K562 (cell line): Measurements from ENCODE around the gene DAZAP1. TPM values are rescaled to one million over a fixed set of nuclear protein-coding genes. Genes with fewer than 3 reads are reported as not detected.

Experiments used
- ATAC-seq: fragments of 200-7000 bp; cut with Tn5 transposase; 3 replicates; pipeline ENCODE4 v1.9.1; 2020; ENCODE audit warnings: moderate library complexity
- BruUV-seq: library from RNA; stranded (reverse); fragments of 400-500 nt; replicated peaks from 2 replicates; lab custom pipeline; 2021; lab: Mats Ljungman, UMichigan
- CTCF ChIA-PET: fragments of 300-600 bp; formaldehyde crosslinking; extraction: SDS; loops from one replicate; lab custom pipeline; 2021; ENCODE audit warnings: low intra/inter-chr PET ratio; lab: Yijun Ruan, JAX
- POLR2A ChIA-PET: fragments of 300-600, 350-650 bp; sonication (Branson Sonifier 250); formaldehyde crosslinking; extraction: SDS; loops from one replicate; lab custom pipeline; 2021; ENCODE audit warnings: antibody characterized with exemption, inconsistent platforms; lab: Yijun Ruan, JAX
- DNase-seq, 4 experiments: peaks; one replicate each; pipeline versions ENCODE4 v3.0.0 to v3.0.0-alpha.2; 2011 to 2018; ENCODE audit warnings: low spot score in 3 of 4, mixed read lengths in 3 of 4; ENCODE audit errors: extremely low read depth in 1 of 4
- FAIRE-seq: peaks from 2 replicates; lab custom pipeline; 2011; peaks lifted over from hg19 to GRCh38; lab: Jason Lieb, UNC
- H2AFZ ChIP-seq: 2 replicates; pipeline ENCODE4 v1.6.0; 2011; ENCODE audit warnings: low read depth, low read length, control low read depth, inconsistent platforms
- H3K27ac ChIP-seq: fragments of 200-600 bp; 3 replicates; pipeline ENCODE4 v1.8.0; 2011; ENCODE audit warnings: low read depth, mild to moderate bottlenecking, control low read depth, inconsistent platforms, low read length, moderate library complexity, mixed read lengths; ENCODE audit errors: extremely low read depth
- H3K27me3 ChIP-seq, 2 experiments: fragments of 300-600 bp in 1 of 2; 2 replicates in 1 of 2; 3 replicates in 1 of 2; pipeline versions ENCODE4 v1.6.0 to v1.8.0; 2011; ENCODE audit warnings: inconsistent platforms in 2 of 2, low read length in 2 of 2, mild to moderate bottlenecking in 1 of 2, mixed read lengths in 1 of 2, moderate library complexity in 1 of 2; ENCODE audit not compliant: control insufficient read depth in 2 of 2, insufficient read depth in 2 of 2
- H3K36me3 ChIP-seq: fragments of 300-600 bp; 3 replicates; pipeline ENCODE4 v1.8.0; 2011; ENCODE audit warnings: mild to moderate bottlenecking, low read length, inconsistent platforms; ENCODE audit not compliant: control insufficient read depth, insufficient read depth
- H3K4me1 ChIP-seq, 2 experiments: fragments of 200-600 bp in 1 of 2; replicated peaks in 1 of 2; 2 replicates in 1 of 2; 3 replicates in 1 of 2; pipeline versions ENCODE4 v1.5.1 to v1.8.0; 2011; ENCODE audit warnings: inconsistent platforms in 2 of 2, low read length in 2 of 2, mild to moderate bottlenecking in 1 of 2, mixed read lengths in 1 of 2, moderate library complexity in 1 of 2; ENCODE audit not compliant: control insufficient read depth in 2 of 2, insufficient read depth in 2 of 2
- H3K4me2 ChIP-seq: 2 replicates; pipeline ENCODE4 v1.6.1; 2011; ENCODE audit warnings: low read length, control low read depth, inconsistent platforms, mixed read lengths; ENCODE audit not compliant: insufficient read depth
- H3K4me3 ChIP-seq: fragments of 200-600 bp; sonication (generic), shearing (Covaris generic); 2 replicates; pipeline ENCODE4 v1.5.1; 2016; ENCODE audit warnings: control low read depth, inconsistent platforms
- H3K79me2 ChIP-seq: fragments of 200-600 bp; 3 replicates; pipeline ENCODE4 v1.8.0; 2011; ENCODE audit warnings: low read length, inconsistent platforms; ENCODE audit not compliant: control insufficient read depth, insufficient read depth
- H3K9ac ChIP-seq, 2 experiments: 2 replicates each; pipeline versions ENCODE4 v1.6.0 to v1.6.1; 2011; ENCODE audit warnings: low read depth in 2 of 2, low read length in 2 of 2, control low read depth in 1 of 2, inconsistent platforms in 1 of 2, mild to moderate bottlenecking in 1 of 2, mixed read lengths in 1 of 2; ENCODE audit not compliant: insufficient read depth in 1 of 2
- H3K9me1 ChIP-seq: one replicate; pipeline ENCODE4 v1.6.0; 2011; ENCODE audit warnings: inconsistent platforms, mild to moderate bottlenecking, low read length, moderate library complexity; ENCODE audit not compliant: control insufficient read depth, insufficient read depth
- H3K9me3 ChIP-seq: replicated peaks from 2 replicates; pipeline ENCODE4 v1.5.1; 2011; ENCODE audit warnings: low read depth, low read length, inconsistent platforms; ENCODE audit not compliant: control insufficient read depth, insufficient read depth
- H4K20me1 ChIP-seq: replicated peaks from 2 replicates; pipeline ENCODE4 v1.6.1; 2011; ENCODE audit warnings: low read length, inconsistent platforms, mixed read lengths; ENCODE audit not compliant: control insufficient read depth, insufficient read depth
- CREM ChIP-seq: IDR thresholded peaks from 2 replicates; pipeline ENCODE4 v1.6.1; 2014; ENCODE audit warnings: antibody characterized with exemption, low read depth
- EGR1 ChIP-seq: fragments of 450-650 bp; conservative IDR thresholded peaks from 2 replicates; pipeline ENCODE4 v1.6.1; 2017; ENCODE audit warnings: mild to moderate bottlenecking
- EHMT2 ChIP-seq: fragments of 450-650 bp; IDR thresholded peaks from 2 replicates; pipeline ENCODE4 v1.6.1; 2018; ENCODE audit warnings: antibody characterized with exemption
- HDAC6 ChIP-seq: IDR thresholded peaks from 2 replicates; pipeline ENCODE4 v1.6.1; 2012; ENCODE audit warnings: low read depth, mild to moderate bottlenecking, control low read depth, inconsistent platforms, low read length, moderate library complexity
- L3MBTL2 ChIP-seq: fragments of 450-650 bp; IDR thresholded peaks from 2 replicates; pipeline ENCODE4 v1.6.1; 2016; ENCODE audit warnings: mild to moderate bottlenecking, moderate library complexity
- MAX ChIP-seq: sonication (generic); formaldehyde crosslinking; IDR thresholded peaks from 2 replicates; pipeline ENCODE4 v1.9.0; 2022; ENCODE audit warnings: mild to moderate bottlenecking, missing genetic modification reagents
- MAZ ChIP-seq, 2 experiments: fragments of 450-650 bp in 1 of 2; sonication (generic) in 1 of 2; formaldehyde crosslinking; IDR thresholded peaks in 1 of 2; conservative IDR thresholded peaks in 1 of 2; 2 replicates each; pipeline versions ENCODE4 v1.4.0 to v1.5.0; 2020; ENCODE audit warnings: mild to moderate bottlenecking in 1 of 2, missing genetic modification reagents in 1 of 2
- POLR2G ChIP-seq: fragments of 200-400 bp; formaldehyde crosslinking; IDR thresholded peaks from 2 replicates; pipeline ENCODE4 v1.6.1; 2017; ENCODE audit warnings: low read depth, mild to moderate bottlenecking, antibody characterized with exemption, low read length, moderate library complexity
- RB1 ChIP-seq: fragments of 450-650 bp; IDR thresholded peaks from 2 replicates; pipeline ENCODE4 v1.6.1; 2017; ENCODE audit warnings: low read depth, mild to moderate bottlenecking
- RERE ChIP-seq: sonication (generic); formaldehyde crosslinking; IDR thresholded peaks from 2 replicates; pipeline ENCODE4 v1.8.0; 2023; ENCODE audit warnings: missing genetic modification reagents, mild to moderate bottlenecking, borderline replicate concordance
- SP1 ChIP-seq: sonication (generic); formaldehyde crosslinking; IDR thresholded peaks from 2 replicates; pipeline ENCODE4 v1.8.1; 2022; ENCODE audit warnings: mild to moderate bottlenecking, missing genetic modification reagents
- TGIF2 ChIP-seq: sonication (generic); formaldehyde crosslinking; IDR thresholded peaks from 2 replicates; pipeline ENCODE4 v1.8.1; 2022; ENCODE audit warnings: mild to moderate bottlenecking, missing genetic modification reagents, moderate library complexity
- ZFX ChIP-seq: sonication (generic); formaldehyde crosslinking; IDR thresholded peaks from 2 replicates; pipeline ENCODE4 v1.8.0; 2022; ENCODE audit warnings: mild to moderate bottlenecking, missing genetic modification reagents, moderate library complexity
- ZNF232 ChIP-seq: sonication (generic); formaldehyde crosslinking; IDR thresholded peaks from 2 replicates; pipeline ENCODE4 v1.8.0; 2022; ENCODE audit warnings: mild to moderate bottlenecking, missing genetic modification reagents
- WGBS: fragments of 100-300 bp; shearing (Covaris generic); methylation state at CpG from one replicate; pipeline ENCODE4 v1.1.6; 2016; ENCODE audit warnings: low coverage, mixed read lengths; ENCODE audit not compliant: insufficient coverage; ENCODE audit errors: missing lambda C conversion rate; 5-methylcytosine and 5-hydroxymethylcytosine counted together
- in situ Hi-C: fragments of 300-500 bp; cut with MboI; formaldehyde crosslinking; loops from 4 replicates; pipeline ENCODE4 v1.15.0; 2018; ENCODE audit warnings: inconsistent platforms, mixed read lengths
- intact Hi-C: fragments of 100-400 bp; cut with micrococcal nuclease; formaldehyde crosslinking; loops from 2 replicates; pipeline ENCODE4 v1.14.2; 2022
- polyA plus RNA-seq, 8 experiments: library from polyadenylated mRNA; depleted of rRNA in 4 of 8; stranded (reverse) in 5 of 8; unstranded in 3 of 8; fragments of >200 nt; fragmentation: Nextera tagmentation in 2 of 8; fragmentation: Illumina TruSeq in 1 of 8; extraction: Ambion mirVana in 2 of 8; extraction: Trizol in 1 of 8; gene quantifications; 2 replicates each; pipeline versions ENCODE4 v1.2.1 to v1.2.3, GENCODE V29; 2011 to 2014; ENCODE audit warnings: inconsistent platforms in 1 of 8, missing spikeins in 1 of 8
- total RNA-seq, 7 experiments: library from RNA; depleted of rRNA in 6 of 7; stranded (reverse); fragments of >200 nt in 6 of 7; fragmentation: Illumina TruSeq in 2 of 7; extraction: Trizol in 2 of 7; gene quantifications; 2 replicates each; pipeline versions ENCODE4 v1.2.1 to v1.2.3, GENCODE V29; 2011 to 2021; ENCODE audit warnings: low replicate concordance in 1 of 7

The DAZAP1 gene
- total and polyA plus RNA-seq, 9 of the 15 experiments (the other 6 are each of a cell fraction or from before 2014, with no cell fraction given), result 10.8 to 289 (median 142) TPM

- FAIRE-seq, result no peak
- ATAC-seq, result no peak
- Histone ChIP-seq H3K4me1 (peaks cover 21 to 74% of the 10 kb centered on the region in 2 experiments), H3K4me2 (0 out of 2 replicates have a peak overlapping the region, but pooled peaks have one; percentile 13), H3K9ac (no peak overlapping the region), H3K9me3 (no peaks in the 10 kb centered on the region), H3K4me3 (no peak overlapping the region), H4K20me1 (peaks cover 17% of the 10 kb centered on the region; the same call in 1 of the 2 replicates), H3K27me3 (peaks cover 0 to 12% of the 10 kb centered on the region in 2 experiments; a peak in 1 of 5 replicates), H3K36me3 (peaks cover 10% of the 10 kb centered on the region; the same call in 1 of the 3 replicates), H2AFZ (no peak overlapping the region), H3K27ac (no peak overlapping the region), H3K9me1 (no peaks in the 10 kb centered on the region), H3K79me2 (peaks cover 5% of the 10 kb centered on the region; the same call in 2 of the 3 replicates)
- no TSS peak for BruUV-seq
- ChIA-PET CTCF (no interaction called here), POLR2A (interaction anchor here (0.8 kb wide), 2 partner anchors 9 to 207 kb away, joined by 3 to 6 read pairs; no protein-coding TSS in a partner anchor)
- in situ Hi-C loops, result no loop called here
- DNase-seq, result peak in 2 of 4 experiments; percentile 48 to 57
- 5% methylated on average over 30 of the region's 63 CpGs for WGBS
- intact Hi-C loops, result loop anchor here (10.0 kb wide), 1 partner anchor 172 kb away; the partner anchor contains the start of gene FAM174C
- peak; percentile 45; the same call in 1 of the 2 replicates for TF ChIP-seq L3MBTL2
- TF ChIP-seq POLR2G, result 0 out of 2 replicates have a peak, but pooled peaks have one; percentile 20
- TF ChIP-seq ZNF232 (CRISPR knock-in tag), result 0 out of 2 replicates have a peak, but pooled peaks have one; percentile 61
- TF ChIP-seq RB1, result peak; percentile 39; the same call in 1 of the 2 replicates
- peak; percentile 52 for TF ChIP-seq ZFX
- TF ChIP-seq TGIF2, result peak; percentile 91
- peak; percentile 96 for TF ChIP-seq EHMT2
- 0 out of 2 replicates have a peak, but pooled peaks have one; percentile 35 for TF ChIP-seq SP1 (CRISPR knock-in tag)
- peak; percentile 32; the same call in 1 of the 2 replicates for TF ChIP-seq EGR1
- TF ChIP-seq RERE, result peak; percentile 73; the same call in 1 of the 2 replicates
- peak; percentile 31; the same call in 1 of the 2 replicates for TF ChIP-seq CREM
- TF ChIP-seq MAZ (CRISPR knock-in tag; conservative IDR thresholded peaks at IDR 0.05 in 1 of 2, IDR thresholded peaks at IDR 0.05 in 1 of 2), result peak; percentile 70 to 89
- peak; percentile 63 for TF ChIP-seq MAX (CRISPR knock-in tag)
- no peak for TF ChIP-seq HDAC6
Measured at GRCh38 chr19:1446713-1447481, 39.5 kb downstream of the DAZAP1 start.
